ENCODE measurements around the gene GOLGA6C. TPM values are rescaled to one million over a fixed set of nuclear protein-coding genes. Genes with fewer than 3 reads are reported as not detected.

The GOLGA6C gene
- total and polyA plus RNA-seq, 8 donors, result not detected

DNA sequence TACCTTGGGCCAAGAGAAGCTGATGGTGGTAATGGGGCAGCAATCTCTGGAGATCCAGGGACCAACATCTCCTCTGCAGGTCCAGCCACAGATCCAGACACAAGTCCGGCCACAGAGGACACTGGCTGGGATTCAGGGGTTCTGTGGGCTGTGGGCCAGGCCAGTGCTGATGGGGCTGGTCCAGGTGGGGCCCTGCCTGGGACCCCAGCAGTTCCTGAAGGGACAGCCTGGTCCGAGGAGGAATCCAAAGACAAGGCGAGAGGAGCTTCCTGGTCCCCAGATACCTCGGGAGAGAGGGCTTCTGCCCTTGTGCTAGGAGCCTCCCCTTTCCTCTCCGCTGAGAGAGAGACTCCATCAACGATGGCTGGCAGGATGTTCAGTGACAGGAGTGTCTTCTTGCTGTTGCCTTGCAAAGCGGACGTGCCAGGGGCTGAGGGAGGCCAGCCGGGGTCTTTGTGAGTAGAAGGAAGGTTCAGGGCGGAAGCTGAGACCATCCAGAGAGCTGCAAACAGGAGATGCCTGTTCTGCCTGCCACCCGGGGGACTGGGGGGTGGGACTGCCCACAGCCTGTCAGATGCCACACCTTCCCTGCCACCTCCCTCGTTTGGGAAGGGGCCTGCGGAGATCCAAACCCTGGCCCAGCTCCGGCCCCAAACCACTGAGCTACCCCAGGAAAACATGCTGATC is 24.5 kb upstream of the GOLGA6C start:
- WGBS, 5 donors, result 52 to 71% (median 67%) methylated on average over 11 to 14 of the region's 14 CpGs
- peaks cover 0 to 80% (median 8%) of the 10 kb centered on the region in 3 donors for H3K27me3 ChIP-seq
- H3K36me3 ChIP-seq, result no peaks in the 10 kb centered on the region
- H3K4me3 ChIP-seq, result no peak overlapping the region
- no peak overlapping the region for H3K27ac ChIP-seq
- no peaks in the 10 kb centered on the region for H3K4me1 ChIP-seq
- intact Hi-C loops (cut with DNase I; ENCODE audit: low total_unique reads), result no loop called here
- no peak for DNase-seq
- no peaks in the 10 kb centered on the region for H3K9me3 ChIP-seq
- TF ChIP-seq EP300 (IDR thresholded peaks at IDR 0.05), result no peak
- no peak for TF ChIP-seq POLR2A (IDR thresholded peaks at IDR 0.05)
- TF ChIP-seq, protein P1, sequence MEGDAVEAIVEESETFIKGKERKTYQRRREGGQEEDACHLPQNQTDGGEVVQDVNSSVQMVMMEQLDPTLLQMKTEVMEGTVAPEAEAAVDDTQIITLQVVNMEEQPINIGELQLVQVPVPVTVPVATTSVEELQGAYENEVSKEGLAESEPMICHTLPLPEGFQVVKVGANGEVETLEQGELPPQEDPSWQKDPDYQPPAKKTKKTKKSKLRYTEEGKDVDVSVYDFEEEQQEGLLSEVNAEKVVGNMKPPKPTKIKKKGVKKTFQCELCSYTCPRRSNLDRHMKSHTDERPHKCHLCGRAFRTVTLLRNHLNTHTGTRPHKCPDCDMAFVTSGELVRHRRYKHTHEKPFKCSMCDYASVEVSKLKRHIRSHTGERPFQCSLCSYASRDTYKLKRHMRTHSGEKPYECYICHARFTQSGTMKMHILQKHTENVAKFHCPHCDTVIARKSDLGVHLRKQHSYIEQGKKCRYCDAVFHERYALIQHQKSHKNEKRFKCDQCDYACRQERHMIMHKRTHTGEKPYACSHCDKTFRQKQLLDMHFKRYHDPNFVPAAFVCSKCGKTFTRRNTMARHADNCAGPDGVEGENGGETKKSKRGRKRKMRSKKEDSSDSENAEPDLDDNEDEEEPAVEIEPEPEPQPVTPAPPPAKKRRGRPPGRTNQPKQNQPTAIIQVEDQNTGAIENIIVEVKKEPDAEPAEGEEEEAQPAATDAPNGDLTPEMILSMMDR (IDR thresholded peaks at IDR 0.05), result no peak

DNA sequence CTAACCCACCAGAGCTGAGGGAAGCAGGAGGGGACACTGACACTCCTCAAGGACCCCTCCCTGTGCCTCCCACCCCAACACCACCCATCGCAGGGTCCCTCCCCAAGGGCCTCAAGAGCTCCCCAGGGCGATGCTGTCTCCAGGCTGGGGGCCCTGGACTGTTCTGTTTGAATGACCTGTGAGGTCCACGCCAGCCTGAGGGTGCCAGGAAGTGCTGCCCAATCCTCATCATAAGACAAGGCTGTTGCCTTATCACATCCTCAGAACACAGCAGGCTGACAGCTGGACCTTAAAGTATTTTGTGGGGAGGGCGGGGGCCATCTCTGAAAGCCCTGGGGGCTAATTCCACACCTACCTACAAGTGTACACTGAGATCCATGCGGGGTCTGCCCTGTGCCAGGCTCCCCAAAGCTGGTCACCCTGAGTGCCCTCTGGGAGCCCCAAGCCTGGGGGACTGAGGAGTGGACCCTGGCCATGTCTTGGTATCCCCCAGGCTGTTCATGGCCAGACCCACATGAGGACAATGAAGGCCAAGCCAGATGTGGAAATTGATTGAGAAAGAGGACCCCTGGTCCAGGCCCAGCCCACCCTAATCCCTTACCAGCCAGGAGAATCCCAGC is 23.8 kb upstream of the GOLGA6C start:
- H3K4me1 ChIP-seq, result no peaks in the 10 kb centered on the region
- no peaks in the 10 kb centered on the region for H3K36me3 ChIP-seq
- H3K4me3 ChIP-seq, result no peak overlapping the region
- H3K9me3 ChIP-seq, result no peaks in the 10 kb centered on the region
- H3K27ac ChIP-seq, result no peak overlapping the region
- no peak for DNase-seq
- intact Hi-C loops (cut with DNase I; ENCODE audit: low total_unique reads), result no loop called here
- no peak for TF ChIP-seq POLR2AphosphoS5 (IDR thresholded peaks at IDR 0.05)
- TF ChIP-seq EP300 (IDR thresholded peaks at IDR 0.05), result no peak
- TF ChIP-seq, protein P1 (IDR thresholded peaks at IDR 0.05), result no peak
- no peak for TF ChIP-seq POLR2A (IDR thresholded peaks at IDR 0.05)
- peaks cover 0 to 74% (median 8%) of the 10 kb centered on the region in 3 donors for H3K27me3 ChIP-seq
- 69 to 81% (median 78%) methylated on average over 3 to 5 of the region's 5 CpGs for WGBS, 5 donors

DNA sequence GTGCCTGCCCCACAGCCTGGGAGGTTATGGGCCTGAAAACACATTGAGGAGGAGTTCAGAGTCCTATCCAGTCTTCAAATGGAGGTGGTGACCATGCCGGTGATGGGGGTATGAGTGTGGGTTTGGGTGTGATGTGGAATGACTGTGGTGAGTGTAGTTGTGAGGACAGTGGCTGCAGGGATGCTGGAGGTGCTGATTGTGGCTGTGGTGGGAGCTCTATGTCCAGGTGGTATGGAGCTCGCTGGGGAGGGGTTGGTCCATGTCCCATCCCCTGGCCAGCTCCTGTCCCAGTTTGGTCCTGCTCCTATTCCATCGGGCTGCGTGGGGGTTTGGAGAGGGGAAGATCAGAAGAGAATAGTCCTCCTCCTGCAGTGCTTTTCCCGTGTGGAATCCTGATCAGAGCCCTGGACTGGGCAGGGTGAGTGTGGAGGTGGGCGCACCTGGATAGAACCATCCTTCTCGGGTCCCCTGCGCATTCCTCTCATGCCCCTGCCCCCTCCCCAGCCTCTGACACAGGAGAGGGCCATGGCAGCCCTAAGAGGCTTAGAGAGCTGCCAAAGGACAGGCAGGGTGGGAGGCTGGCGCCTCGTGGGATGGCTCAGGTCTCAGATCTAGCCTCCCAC is 23.0 kb upstream of the GOLGA6C start:
- Histone ChIP-seq H3K27ac (no peak overlapping the region), H3K9me3 (no peaks in the 10 kb centered on the region), H3K4me1 (no peaks in the 10 kb centered on the region), H3K4me3 (no peak overlapping the region), H3K27me3 (peaks cover 0 to 68% (median 8%) of the 10 kb centered on the region in 3 donors), H3K36me3 (no peaks in the 10 kb centered on the region)
- no peak for DNase-seq
- TF ChIP-seq POLR2AphosphoS5 (IDR thresholded peaks at IDR 0.05), result no peak
- TF ChIP-seq, protein P1 (IDR thresholded peaks at IDR 0.05), result no peak
- intact Hi-C loops (cut with DNase I; ENCODE audit: low total_unique reads), result no loop called here
- WGBS, 5 donors, result 79 to 87% (median 80%) methylated on average over 8 to 10 of the region's 10 CpGs

DNA sequence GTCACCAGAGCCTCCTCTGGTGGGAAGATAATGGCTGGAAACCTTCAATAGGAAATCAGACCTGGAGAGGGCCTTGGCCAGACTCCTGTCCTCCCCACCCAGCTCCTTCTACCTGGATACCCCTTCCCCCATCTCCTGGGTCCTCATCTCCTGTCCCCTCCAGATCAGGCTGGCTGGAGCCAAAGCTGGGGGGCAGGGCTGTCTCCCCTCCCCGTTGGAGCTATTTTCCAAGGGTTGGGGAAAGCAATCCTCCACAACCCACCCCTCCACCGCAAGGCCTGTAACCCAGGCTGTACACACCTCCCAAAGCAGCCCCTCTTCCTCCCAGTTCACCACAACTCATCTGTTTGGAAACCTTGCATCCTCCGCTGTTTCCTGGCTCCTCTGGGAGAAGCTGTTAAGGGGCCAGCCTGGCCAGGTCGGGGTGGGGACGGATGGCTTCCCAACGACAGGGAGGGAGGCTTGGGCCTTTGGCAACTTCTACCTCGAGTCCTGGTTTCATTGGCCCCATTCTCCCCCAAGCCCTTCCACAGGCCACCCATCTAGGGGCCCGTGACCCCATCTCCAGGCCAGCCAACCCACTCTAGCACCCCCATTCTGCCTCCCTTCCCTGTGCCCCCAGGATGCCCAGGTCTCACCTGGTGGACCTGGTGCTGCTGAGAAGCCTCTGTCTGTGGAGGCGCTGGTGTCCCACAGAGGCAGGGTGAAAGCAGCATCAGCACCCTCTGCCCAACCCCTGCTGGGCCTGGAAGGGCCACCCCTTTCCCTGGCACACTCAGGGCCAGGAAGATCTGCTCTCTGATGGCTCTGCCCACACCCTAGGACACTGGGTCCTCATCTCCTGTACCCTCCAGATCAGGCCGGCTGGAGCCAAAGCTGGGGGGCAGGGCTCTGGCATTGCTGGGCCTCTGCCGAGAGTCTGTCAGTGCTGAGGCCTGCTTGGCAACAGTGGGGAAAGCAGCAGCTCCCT is 22.1 kb upstream of the GOLGA6C start:
- WGBS, 5 donors, result 78 to 83% (median 79%) methylated on average over 8 to 11 of the region's 11 CpGs
- TF ChIP-seq, protein P1 (IDR thresholded peaks at IDR 0.05), result no peak
- no peak for TF ChIP-seq POLR2AphosphoS5 (IDR thresholded peaks at IDR 0.05)
- no peak for TF ChIP-seq POLR2A (IDR thresholded peaks at IDR 0.05)
- no peak for TF ChIP-seq EP300 (IDR thresholded peaks at IDR 0.05)
- Histone ChIP-seq H3K36me3 (no peaks in the 10 kb centered on the region), H3K4me1 (no peaks in the 10 kb centered on the region), H3K9me3 (no peaks in the 10 kb centered on the region), H3K27ac (no peak overlapping the region), H3K27me3 (peaks cover 0 to 68% (median 11%) of the 10 kb centered on the region in 3 donors), H3K4me3 (no peak overlapping the region)
- intact Hi-C loops (cut with DNase I; ENCODE audit: low total_unique reads), result no loop called here
- DNase-seq, result no peak
